ENCODE results near the gene TNS3. TPM values are rescaled to one million over a fixed set of nuclear protein-coding genes. Genes with fewer than 3 reads are reported as not detected.

Gene TNS3
- total and polyA plus RNA-seq, 9 donors: 20.2 to 49.1 (median 29.7) TPM

DNA sequence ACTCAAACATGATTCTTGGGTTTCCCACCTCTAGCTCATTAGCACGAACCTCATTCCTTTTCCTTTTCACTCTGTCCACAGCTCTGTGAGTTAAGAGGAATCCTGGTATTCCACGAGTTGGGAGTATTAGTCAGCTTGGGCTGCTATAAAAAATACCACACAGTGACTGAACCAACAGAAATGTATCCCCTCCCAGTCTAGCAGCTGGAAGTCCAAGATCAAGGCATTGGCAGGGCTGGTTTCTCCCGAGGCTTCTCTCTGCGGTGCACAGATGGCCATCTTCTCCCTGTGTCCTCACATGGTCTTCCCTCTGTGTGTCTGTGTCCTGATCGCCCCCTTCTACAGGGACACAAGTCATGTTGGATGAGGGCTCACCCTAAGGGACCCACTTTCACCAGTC lies 261.6 kb downstream of the TNS3 start:
- peaks cover 31% of the 10 kb centered on the region for H3K36me3 ChIP-seq (ENCODE audit: control insufficient read depth, insufficient read depth, low read length)
- H3K4me1 ChIP-seq (ENCODE audit: control insufficient read depth, insufficient read depth, low read length): peaks cover 11% of the 10 kb centered on the region
- WGBS (ENCODE audit: insufficient coverage): 76% methylated on average over 3 of the region's 5 CpGs

DNA sequence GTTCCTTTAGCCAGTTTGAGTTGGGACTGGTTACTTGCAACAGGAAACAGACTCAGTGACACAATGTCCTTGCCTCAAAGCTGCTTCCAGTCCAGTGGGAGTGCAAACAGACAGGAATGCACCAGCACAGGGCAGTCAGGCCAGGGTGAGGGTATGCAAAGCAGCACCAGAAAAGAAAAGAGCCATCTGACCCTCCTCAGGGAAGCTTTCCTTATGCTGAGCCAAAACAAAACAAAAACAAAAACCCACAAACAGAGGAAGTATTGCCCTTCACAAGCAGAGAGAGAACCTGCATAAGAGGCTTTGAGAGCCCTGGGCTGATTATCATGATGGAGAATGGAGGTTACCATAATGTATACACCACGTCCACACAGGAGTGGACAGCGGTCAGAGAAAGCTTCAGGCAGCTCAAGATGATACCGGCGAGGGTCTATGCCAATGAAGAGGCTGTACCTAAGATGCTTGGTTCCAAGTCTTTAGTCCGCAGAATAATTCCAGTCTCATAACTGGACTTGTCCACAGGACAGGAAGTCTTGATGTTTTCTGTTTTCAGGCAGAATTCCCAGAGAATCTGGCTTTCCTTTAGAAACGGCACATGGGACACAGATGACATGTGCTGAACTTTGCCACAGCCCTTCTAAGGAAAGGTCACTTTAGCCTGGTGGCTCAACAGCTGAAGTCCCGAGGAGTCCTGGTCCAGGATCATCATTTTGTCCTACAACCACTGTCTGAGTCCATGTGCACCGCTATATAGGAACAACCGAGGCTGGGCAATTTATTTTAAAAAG lies 263.3 kb downstream of the TNS3 start:
- peaks cover 29% of the 10 kb centered on the region for H3K36me3 ChIP-seq (ENCODE audit: control insufficient read depth, insufficient read depth, low read length)
- H3K4me3 ChIP-seq (ENCODE audit: low read length): no peak overlapping the region
- H3K4me1 ChIP-seq (ENCODE audit: control insufficient read depth, insufficient read depth, low read length): peaks cover 28% of the 10 kb centered on the region
- DNase-seq: no peak
- H3K27ac ChIP-seq (ENCODE audit: low read length): no peak overlapping the region
- H3K27me3 ChIP-seq (ENCODE audit: control insufficient read depth, insufficient read depth, low read length): no peaks in the 10 kb centered on the region
- 74% methylated on average over 8 of the region's 9 CpGs for WGBS (ENCODE audit: insufficient coverage)
- no peaks in the 10 kb centered on the region for H3K9me3 ChIP-seq (replicated peaks; ENCODE audit: control insufficient read depth, low read depth, low read length)

More for the DNA sequence above, 261.6 kb downstream of the TNS3 start:
- no peaks in the 10 kb centered on the region for H3K27me3 ChIP-seq (ENCODE audit: control insufficient read depth, insufficient read depth, low read length)
- H3K9me3 ChIP-seq (replicated peaks; ENCODE audit: control insufficient read depth, low read depth, low read length): no peaks in the 10 kb centered on the region
- H3K27ac ChIP-seq (ENCODE audit: low read length): no peak overlapping the region
- no peak overlapping the region for H3K4me3 ChIP-seq (ENCODE audit: low read length)
- no peak for DNase-seq

DNA sequence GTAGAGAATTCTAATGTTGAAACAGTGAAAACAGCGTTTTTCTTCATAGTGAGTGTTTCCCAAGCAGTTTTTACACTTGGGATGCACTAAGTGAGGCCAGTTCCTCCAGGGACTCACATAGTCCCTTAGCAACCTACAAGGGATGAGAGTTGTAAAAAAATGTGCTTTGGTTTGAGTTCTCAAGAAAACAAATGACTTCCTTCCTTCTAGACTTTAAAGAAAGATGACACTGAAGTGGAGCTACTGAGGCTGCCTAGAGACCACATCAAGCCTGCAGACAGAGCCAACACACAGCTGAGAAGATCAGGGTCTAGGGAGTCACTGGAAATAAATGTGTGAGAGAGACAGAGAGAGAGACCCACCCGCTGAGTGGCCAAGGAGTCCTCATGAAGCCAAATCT lies 264.4 kb downstream of the TNS3 start:
- DNase-seq: no peak
- peaks cover 26% of the 10 kb centered on the region for H3K4me1 ChIP-seq (ENCODE audit: control insufficient read depth, insufficient read depth, low read length)
- no CpG with 5 or more reads among the region's 2 CpGs for WGBS (ENCODE audit: insufficient coverage)
- H3K27me3 ChIP-seq (ENCODE audit: control insufficient read depth, insufficient read depth, low read length): no peaks in the 10 kb centered on the region
- H3K9me3 ChIP-seq (replicated peaks; ENCODE audit: control insufficient read depth, low read depth, low read length): no peaks in the 10 kb centered on the region
- no peak overlapping the region for H3K27ac ChIP-seq (ENCODE audit: low read length)
- H3K4me3 ChIP-seq (ENCODE audit: low read length): no peak overlapping the region
- peaks cover 26% of the 10 kb centered on the region for H3K36me3 ChIP-seq (ENCODE audit: control insufficient read depth, insufficient read depth, low read length)

DNA sequence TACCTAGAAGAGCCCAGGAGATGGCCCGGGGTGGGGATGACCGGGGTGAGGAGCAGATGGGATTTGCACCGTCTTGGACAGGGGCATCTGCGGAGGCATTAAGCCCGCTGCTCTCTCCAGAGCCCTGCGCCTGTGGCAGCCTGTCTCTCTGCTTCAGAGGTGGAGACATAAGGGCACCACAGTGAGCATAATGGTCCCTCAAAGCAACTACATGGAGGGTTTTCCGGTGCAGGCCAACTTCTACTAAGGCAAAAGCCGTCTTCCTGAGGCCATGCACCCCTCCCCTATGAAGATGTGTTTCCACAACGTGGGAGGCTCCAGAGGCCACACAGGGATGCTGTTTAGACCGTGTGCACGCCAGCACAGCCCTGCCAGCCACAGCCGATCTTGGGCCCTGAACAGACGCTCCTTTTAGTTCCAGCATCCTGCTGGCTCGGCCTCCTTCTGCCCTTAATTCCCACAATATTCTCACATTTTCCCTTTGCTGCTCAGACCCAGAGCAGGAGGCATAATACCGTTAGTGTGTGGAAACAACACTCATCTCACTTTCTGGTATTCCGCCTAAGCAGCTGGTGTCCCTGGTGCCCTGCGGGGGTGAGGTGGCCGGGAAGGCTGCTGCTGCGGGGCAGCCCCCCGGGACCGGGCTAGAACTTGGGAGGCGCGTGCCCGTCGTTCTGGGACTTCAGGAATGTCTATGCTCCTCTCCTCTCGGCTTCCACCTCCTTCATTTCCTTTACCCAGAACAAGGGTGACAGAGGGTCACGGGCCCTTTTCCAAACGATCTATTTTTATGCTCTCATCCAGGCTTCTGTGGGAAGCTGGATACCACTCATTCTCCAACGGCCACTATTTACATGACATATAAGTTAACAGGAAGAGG lies 266.9 kb downstream of the TNS3 start:
- no peaks in the 10 kb centered on the region for H3K9me3 ChIP-seq (replicated peaks; ENCODE audit: control insufficient read depth, low read depth, low read length)
- WGBS (ENCODE audit: insufficient coverage): 44% methylated on average over 23 of the region's 29 CpGs
- no peaks in the 10 kb centered on the region for H3K27me3 ChIP-seq (ENCODE audit: control insufficient read depth, insufficient read depth, low read length)
- peaks cover 26% of the 10 kb centered on the region for H3K4me1 ChIP-seq (ENCODE audit: control insufficient read depth, insufficient read depth, low read length)
- peaks cover 14% of the 10 kb centered on the region for H3K36me3 ChIP-seq (ENCODE audit: control insufficient read depth, insufficient read depth, low read length)
- peak overlapping the region; percentile 74 for H3K27ac ChIP-seq (ENCODE audit: low read length)
- DNase-seq: peak; percentile 75
- no peak overlapping the region for H3K4me3 ChIP-seq (ENCODE audit: low read length)

DNA sequence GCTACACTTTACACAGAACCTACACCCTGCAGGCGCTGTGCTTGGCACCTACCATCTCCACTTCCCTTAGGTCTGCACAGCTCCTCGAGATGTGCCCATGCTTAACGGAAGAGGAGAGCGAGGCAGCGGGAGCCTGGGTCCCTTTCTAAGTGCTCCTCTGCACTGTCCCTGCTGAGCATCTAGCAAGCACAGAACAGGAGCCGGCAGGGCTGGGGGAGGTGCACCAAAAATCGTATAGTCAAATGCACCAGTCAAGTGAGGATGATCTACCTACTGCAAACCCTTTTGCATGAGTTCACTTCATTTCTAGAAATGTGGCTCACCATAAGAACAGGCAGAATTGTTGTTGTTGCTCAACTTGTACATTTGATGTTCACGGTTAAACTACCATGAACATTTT lies 267.7 kb downstream of the TNS3 start:
- DNase-seq: no peak
- Histone ChIP-seq H3K4me3 (ENCODE audit: low read length) (no peak overlapping the region), H3K4me1 (ENCODE audit: control insufficient read depth, insufficient read depth, low read length) (peaks cover 26% of the 10 kb centered on the region), H3K27ac (ENCODE audit: low read length) (no peak overlapping the region), H3K36me3 (ENCODE audit: control insufficient read depth, insufficient read depth, low read length) (peaks cover 15% of the 10 kb centered on the region), H3K9me3 (replicated peaks; ENCODE audit: control insufficient read depth, low read depth, low read length) (no peaks in the 10 kb centered on the region), H3K27me3 (ENCODE audit: control insufficient read depth, insufficient read depth, low read length) (no peaks in the 10 kb centered on the region)
- WGBS (ENCODE audit: insufficient coverage): 78% methylated on average over 8 of the region's 8 CpGs

DNA sequence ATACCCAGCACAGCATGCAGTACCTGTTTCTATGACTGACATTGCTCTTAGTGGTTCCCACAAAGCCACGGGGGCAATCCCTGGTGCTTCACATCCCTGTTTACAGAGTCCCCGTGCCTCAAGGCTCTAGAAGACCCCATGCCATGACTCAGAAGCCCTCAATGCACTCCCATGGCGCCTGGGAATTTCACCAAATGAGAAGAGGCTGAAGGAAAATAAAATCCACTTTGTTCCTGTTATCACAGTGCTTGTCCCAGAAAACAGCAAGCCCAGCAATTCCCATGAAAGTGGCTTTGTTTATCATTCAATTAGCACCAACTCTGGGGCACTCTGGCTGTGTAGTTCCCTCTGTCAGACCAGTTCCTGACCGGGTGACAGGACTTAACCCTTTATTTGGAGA lies 268.3 kb downstream of the TNS3 start:
- WGBS (ENCODE audit: insufficient coverage): 40% methylated on average over 1 of the region's 4 CpGs
- Histone ChIP-seq H3K27ac (ENCODE audit: low read length) (no peak overlapping the region), H3K4me1 (ENCODE audit: control insufficient read depth, insufficient read depth, low read length) (peaks cover 26% of the 10 kb centered on the region), H3K4me3 (ENCODE audit: low read length) (no peak overlapping the region), H3K9me3 (replicated peaks; ENCODE audit: control insufficient read depth, low read depth, low read length) (peaks cover 5% of the 10 kb centered on the region), H3K36me3 (ENCODE audit: control insufficient read depth, insufficient read depth, low read length) (peaks cover 15% of the 10 kb centered on the region), H3K27me3 (ENCODE audit: control insufficient read depth, insufficient read depth, low read length) (no peaks in the 10 kb centered on the region)
- no peak for DNase-seq

DNA sequence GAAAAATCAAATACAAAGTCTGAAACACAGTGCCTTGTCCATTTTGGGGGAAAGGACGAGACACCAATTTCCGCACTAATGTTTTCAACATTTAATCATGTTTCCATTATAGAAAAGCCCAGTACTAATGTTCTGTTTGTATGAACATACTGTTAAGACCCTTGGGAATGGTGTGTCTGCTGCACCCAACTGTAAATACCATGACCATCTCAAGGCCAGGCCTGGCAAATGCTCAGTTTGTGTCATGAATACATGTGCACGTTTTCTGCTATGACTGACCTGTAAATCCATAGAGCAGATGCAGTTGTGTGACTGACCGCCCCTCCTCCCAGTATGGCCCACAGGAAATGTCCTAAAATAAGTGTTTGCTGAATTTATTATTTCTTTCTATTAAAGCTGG lies 270.0 kb downstream of the TNS3 start:
- Histone ChIP-seq H3K36me3 (ENCODE audit: control insufficient read depth, insufficient read depth, low read length) (peaks cover 10% of the 10 kb centered on the region), H3K27ac (ENCODE audit: low read length) (no peak overlapping the region), H3K9me3 (replicated peaks; ENCODE audit: control insufficient read depth, low read depth, low read length) (peaks cover 6% of the 10 kb centered on the region), H3K4me3 (ENCODE audit: low read length) (no peak overlapping the region), H3K27me3 (ENCODE audit: control insufficient read depth, insufficient read depth, low read length) (no peaks in the 10 kb centered on the region), H3K4me1 (ENCODE audit: control insufficient read depth, insufficient read depth, low read length) (peaks cover 24% of the 10 kb centered on the region)
- WGBS (ENCODE audit: insufficient coverage): no CpG with 5 or more reads among the region's 4 CpGs
- no peak for DNase-seq

DNA sequence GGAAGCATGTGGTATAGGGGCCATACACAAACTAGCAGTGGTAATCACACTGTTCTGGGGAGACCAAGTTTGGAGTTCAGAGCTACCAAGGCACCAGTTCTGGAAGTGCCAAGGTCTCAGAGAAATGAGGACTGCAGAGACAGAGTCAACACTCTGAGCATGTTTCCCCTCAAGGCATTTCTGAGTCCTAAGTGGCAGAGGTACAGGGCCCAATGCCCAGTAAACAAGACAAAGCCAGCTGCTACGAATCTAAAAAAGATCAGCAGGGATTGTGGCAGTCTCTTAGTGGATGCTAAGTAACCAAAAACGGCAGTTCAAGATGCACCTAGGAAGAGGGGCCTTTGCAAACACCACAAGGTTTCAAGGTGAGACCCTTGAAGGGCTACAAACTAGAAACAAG lies 271.9 kb downstream of the TNS3 start:
- Histone ChIP-seq H3K4me1 (ENCODE audit: control insufficient read depth, insufficient read depth, low read length) (peaks cover 16% of the 10 kb centered on the region), H3K27me3 (ENCODE audit: control insufficient read depth, insufficient read depth, low read length) (no peaks in the 10 kb centered on the region), H3K36me3 (ENCODE audit: control insufficient read depth, insufficient read depth, low read length) (peaks cover 10% of the 10 kb centered on the region), H3K9me3 (replicated peaks; ENCODE audit: control insufficient read depth, low read depth, low read length) (peaks cover 6% of the 10 kb centered on the region), H3K27ac (ENCODE audit: low read length) (no peak overlapping the region), H3K4me3 (ENCODE audit: low read length) (no peak overlapping the region)
- DNase-seq: no peak
- WGBS (ENCODE audit: insufficient coverage): 73% methylated on average over 2 of the region's 2 CpGs

DNA sequence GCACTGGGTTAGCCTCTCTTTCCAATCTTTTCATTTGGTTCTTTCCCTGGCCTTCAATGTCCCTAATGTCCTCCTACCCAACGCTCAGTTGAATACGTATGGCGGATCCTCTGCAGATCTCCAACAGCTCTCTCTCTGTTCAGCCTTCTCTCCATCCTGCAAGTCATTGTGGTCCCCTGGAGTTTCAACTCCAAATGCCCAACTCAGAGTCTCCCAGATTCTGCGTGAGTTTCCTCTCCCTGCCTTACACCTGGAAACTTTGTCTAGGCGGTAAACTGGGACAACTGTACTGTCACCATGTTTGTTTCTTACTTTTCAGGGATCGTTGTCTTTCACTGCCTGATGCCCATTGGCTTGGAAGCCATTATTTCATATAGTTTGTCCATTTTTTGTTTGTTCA lies 273.1 kb downstream of the TNS3 start:
- no peaks in the 10 kb centered on the region for H3K27me3 ChIP-seq (ENCODE audit: control insufficient read depth, insufficient read depth, low read length)
- DNase-seq: no peak
- peaks cover 4% of the 10 kb centered on the region for H3K4me1 ChIP-seq (ENCODE audit: control insufficient read depth, insufficient read depth, low read length)
- H3K36me3 ChIP-seq (ENCODE audit: control insufficient read depth, insufficient read depth, low read length): peaks cover 15% of the 10 kb centered on the region
- no peak overlapping the region for H3K4me3 ChIP-seq (ENCODE audit: low read length)
- H3K9me3 ChIP-seq (replicated peaks; ENCODE audit: control insufficient read depth, low read depth, low read length): peaks cover 6% of the 10 kb centered on the region
- H3K27ac ChIP-seq (ENCODE audit: low read length): no peak overlapping the region
- 98% methylated on average over 4 of the region's 6 CpGs for WGBS (ENCODE audit: insufficient coverage)

DNA sequence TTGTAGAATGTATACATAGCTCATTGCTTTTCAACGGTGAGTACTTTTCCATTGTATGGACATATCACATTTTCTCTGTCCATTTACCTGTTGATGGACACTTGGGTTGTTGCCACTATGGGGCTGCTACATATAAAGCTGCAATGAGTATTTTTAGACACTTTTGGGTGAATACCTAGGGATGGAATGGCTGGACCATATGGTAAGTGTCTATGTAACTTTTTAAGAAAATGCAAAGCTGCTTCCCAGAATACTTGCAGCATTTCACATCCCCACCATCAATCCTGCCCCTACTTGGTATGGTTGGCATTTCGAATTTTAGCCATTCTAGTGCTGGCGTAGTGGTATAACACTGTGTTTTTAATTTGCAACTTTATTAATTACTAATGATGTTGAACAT lies 274.6 kb downstream of the TNS3 start:
- Histone ChIP-seq H3K4me3 (ENCODE audit: low read length) (no peak overlapping the region), H3K27ac (ENCODE audit: low read length) (no peak overlapping the region), H3K27me3 (ENCODE audit: control insufficient read depth, insufficient read depth, low read length) (no peaks in the 10 kb centered on the region), H3K9me3 (replicated peaks; ENCODE audit: control insufficient read depth, low read depth, low read length) (peaks cover 6% of the 10 kb centered on the region), H3K4me1 (ENCODE audit: control insufficient read depth, insufficient read depth, low read length) (no peaks in the 10 kb centered on the region), H3K36me3 (ENCODE audit: control insufficient read depth, insufficient read depth, low read length) (peaks cover 29% of the 10 kb centered on the region)
- DNase-seq: no peak
- WGBS (ENCODE audit: insufficient coverage): no CpG with 5 or more reads among the region's 3 CpGs
